ENCODE data around the gene MOB3B.
"Not testable (repeated sequence)": the region's sequence is repeated elsewhere in the genome, so short reads cannot be mapped to it uniquely, and the experiment has no call there.

Gene MOB3B

DNA sequence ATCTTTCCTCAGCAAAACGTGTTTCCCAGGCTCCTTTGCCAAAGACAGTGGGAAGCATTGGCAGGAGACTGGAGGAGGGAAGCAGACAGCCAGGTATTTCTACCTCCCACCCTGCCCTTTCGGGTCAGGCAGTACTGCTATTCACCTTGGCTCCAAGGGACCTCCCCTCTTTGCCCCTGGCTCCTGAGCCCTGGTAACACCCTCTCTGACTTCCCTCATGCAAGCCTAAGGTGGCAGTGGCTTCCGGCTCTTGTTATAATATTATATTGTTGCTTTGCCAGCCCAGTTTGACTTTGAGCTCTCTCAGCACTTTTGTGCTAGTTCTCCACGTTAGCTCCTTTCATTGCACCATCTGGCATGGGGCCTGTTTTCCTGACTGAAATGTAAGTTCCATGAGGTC, 87.2 kb downstream of the MOB3B start:
- no peak for DNase-seq

DNA sequence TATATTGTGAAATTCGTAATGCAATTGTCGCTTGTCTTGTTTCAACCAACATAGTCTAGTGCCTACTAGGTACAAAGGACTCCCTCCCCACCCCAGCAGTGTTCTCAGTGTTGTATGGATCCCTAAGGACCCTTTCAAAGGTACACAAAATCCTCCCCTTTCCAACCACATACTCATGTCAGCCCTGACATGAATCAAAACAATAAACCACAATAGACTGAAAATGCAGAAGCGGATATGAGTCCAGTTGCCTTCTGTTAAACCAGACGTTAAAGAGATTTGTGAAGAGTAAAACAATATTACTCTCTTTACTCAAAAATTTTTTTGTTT, 87.9 kb downstream of the MOB3B start:
- DNase-seq = no peak

DNA sequence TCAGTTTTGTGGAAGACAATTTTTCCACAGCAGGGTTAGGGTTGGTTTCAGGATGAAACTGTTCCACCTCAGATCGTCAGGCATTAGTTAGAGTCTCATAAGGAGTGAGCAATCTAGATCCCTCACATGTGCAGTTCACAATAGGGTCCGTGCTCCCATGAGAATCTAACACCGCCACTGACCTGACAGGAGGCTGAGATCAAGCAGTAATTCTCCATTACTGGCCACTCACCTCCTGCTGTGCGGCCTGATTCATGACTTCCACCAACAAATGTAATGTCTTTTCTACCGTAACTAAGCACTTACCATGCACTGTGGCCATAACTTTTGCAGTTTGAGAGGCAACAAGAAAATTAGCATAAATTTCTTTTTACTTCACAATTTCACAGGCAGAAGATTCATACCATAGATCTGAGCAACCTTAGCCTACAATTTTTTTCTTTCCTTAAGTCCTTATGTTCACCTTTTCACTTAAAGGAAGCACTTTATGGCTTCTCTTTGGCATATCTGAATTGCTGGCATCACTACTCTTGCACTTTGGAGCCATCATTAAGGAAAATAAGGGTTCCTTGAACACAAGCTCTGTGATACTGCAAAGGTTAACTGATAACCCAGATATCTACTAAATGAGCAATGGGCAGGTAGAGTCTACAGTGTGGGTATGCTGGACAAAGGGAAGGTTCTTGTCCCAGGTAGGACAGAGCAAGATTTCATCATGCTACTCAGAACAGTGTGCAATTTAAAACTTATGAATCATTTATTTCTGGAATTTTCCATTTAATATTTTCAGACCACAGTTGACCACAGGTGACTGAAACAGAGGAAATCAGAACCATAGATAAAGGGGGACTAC, 88.5 kb downstream of the MOB3B start:
- DNase-seq = no peak

DNA sequence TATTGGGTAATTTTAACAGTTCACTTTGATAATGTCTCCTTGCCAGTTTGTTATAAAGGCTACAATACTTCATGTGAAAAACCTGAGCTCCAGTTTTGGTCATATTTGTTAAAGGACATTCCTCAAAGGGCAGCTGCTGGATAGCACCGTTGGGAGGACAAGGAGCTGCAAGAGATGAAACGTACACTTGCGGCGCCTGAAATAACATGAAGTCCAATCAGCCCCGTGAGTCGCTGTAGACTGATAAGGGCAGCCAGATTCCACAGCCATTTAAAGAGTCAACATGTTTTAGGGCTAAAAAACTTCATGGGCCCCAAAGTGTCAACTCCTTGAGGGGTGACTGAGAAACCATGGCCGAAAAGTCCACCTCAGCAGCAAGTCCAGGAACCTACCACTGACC, 91.1 kb downstream of the MOB3B start:
- no peak for DNase-seq

DNA sequence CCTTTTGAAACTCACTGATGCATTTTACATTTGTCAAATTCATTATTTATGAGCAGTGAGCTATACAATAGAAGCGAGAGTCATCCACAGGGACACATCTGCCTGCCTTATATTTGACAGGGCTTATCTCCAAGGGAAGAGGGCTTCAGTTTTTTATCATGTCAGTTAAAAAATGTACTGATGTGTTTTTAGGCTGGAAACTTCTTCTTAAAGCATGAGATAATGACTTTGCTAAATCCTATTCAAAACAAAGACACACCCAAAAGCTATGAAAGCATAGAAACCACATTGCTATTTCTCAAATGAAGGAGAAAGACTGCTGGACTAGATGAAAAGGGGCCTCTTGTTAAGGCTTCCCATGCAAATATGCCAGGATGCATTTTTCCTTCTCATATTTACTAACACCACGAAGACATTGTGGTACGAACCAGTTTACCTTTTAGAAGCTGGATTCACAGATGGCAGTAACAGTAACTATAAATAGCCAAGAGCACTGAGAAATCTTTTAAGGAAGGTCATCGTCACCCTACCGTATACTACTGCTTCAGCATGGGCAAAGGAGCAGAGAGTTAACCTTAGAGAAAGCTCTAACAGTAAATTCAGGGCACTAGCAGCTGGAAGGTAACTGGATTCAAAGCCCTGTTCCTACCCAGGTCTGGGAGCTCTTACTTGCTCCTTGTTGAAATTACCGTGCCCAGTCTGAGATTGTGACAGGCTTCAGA, 91.8 kb downstream of the MOB3B start:
- no peak for DNase-seq

DNA sequence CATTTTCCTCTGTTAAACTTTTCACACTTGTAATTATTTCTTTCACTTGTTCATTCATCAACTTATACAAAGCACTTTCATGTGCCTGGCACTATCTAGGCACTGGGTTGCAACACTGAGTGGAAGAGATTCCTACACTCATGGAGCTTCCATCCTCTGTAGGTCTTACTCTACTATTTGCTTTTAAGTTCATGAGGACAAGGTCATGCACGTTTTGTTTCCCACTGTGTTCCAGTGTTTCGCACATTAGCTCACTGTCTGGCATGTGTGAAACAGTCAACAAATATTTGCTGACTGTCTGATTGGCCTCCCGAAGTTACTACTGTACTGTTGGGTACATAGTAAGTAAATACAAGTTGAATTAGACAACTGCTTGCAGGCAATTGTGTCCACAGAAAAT, 93.4 kb downstream of the MOB3B start:
- DNase-seq = no peak

DNA sequence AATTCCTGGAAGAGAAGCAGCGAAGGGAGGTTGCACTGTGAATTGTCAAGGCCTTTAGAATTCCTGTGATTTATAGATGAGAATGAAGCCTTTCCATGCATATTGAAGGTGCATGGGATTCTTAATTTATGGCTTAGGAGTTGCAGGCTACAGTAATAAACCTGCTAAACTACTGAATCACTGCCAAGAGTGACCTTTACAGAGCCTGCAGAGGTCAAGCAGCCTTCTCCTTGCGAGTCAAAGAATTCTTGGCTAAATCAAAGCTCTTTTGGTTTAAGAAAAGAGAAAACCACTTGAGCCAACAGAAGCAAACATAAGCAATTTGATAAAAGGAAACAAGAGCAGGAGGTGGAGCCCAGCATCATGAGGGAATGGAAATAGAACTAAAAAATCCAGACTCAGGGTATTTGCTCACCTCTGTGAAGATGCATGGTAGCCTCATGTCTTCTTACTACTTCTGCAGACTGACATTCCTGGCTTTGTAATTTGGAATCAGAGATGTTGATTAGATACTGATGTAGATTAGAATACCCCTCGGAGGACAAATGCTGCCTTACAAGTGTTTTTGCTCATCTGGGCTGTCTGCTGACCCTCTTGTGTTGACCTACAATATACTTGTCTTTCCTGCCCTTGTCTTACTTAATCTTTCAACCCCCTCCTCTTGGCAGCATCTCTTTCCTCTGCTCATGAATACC, 95.8 kb downstream of the MOB3B start:
- no peak for DNase-seq

DNA sequence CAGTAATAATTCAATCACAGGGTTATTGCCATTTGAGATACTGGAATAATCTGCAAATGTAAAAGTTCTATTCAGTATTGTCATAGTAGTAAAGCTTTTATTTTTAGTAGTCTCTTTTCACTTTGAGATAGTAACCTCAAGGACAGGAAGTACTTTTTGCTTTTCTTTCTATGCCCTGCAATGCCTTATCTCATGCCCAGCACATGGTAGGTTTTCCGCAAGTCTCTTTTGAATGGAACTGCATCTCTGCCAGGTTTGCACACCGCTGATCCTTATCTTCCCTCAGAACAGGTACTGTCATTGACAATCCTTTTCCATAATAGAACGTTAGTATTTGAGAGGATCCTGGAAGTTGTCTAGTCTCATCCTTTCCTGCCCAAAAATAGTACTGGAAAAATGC, 97.3 kb downstream of the MOB3B start:
- no peak for DNase-seq

DNA sequence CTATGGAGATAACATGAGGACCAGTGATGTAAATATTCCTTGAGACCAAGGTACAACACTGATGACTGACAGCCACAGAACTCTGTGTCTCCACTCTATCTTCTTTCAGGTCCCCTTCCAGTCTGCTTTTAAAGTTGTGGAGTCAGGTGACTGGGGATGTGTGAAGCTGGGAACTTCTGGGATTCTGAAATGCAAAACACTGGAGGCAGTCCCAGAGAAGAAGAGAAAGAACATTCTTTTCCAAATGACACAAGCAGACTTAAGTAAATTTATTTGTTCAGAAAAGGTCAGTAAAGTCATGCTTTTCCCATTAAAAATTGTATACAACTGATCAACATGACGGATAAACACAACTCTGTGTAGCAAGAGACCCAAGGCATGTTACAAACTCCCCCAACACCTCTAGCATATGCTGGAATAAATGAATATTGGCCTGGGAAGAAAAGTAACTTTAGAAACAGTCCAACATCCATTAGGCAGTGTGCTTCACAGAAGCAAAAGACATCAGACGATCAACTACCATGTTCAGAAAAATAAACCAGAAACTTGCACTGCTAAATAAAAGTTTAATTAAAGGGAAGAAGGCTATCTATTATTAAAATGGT, 98.0 kb downstream of the MOB3B start:
- DNase-seq = no peak

DNA sequence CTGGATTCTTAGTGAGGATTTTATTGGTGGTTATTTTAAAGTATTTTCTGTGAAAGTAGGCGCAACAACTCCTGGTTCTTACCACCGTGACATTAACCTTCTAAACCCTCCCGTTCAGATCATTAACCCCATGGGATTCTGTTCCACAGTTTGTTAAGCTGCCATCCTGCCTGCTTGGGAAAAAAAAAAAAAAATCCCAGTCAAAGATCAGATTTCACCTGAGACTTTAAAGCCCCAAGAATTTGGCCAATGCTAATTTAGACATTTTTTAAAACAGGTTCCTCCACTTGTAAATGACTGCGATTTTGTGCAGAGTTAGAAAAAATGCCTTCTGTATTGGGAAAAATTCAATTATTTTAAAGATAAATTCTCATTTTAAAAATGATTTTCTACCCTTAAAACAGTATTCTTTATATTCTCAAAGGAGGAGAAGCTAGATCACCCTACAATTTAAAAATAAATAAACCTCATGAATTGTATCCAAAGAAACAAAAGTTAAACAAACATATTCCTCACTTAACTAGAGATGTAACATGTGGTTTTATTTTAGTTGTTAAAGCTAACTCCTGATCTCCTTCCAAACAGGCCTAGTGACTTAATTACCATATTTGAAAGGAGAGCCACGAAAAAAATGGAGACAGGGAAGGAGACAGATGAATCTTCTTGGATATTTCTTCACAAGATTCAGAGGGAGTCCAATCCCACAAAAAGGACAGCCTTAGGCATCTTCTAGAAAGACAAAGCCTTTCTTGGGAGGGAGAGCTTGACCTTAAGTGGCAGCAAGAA, 98.7 kb downstream of the MOB3B start:
- no peak for DNase-seq

DNA sequence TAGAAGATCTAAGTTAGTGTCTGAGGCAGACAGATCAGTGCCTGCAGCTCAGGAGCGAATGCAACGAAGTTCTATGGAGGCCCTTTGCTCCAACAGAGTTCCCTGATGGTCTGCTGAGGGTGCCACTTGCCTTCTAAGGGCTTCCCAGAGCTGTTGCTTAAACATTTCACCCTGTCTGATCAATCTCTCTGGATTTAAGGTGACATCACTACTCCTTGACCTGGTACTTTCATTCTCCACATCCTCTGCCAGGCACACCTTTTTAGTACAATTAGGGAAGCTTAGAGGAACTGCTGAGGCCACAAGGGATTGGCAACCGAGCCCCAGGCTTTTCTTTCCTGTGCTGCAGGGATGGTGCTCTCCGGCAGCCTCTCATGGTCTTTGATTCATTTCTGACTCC, 99.7 kb downstream of the MOB3B start:
- no peak for DNase-seq

DNA sequence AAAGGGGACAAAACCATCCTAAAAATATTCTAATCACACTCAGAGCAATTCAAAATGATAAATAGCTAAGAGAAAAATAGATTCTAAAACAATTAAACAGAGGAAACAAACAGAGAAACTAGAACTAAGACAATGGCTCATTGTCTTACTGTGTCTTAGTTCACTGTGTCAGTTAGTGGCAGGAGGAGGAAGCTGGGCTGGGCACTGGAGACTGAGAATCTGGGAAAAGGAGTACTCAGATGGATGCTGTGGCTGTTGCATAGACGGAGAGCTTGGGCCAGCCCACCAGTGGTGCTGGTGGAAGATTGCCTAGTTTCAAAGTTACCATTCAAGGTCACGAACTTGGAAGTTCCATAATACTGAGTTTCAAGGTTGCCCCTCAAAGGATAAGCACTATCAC, 100.2 kb downstream of the MOB3B start:
- DNase-seq = no peak

DNA sequence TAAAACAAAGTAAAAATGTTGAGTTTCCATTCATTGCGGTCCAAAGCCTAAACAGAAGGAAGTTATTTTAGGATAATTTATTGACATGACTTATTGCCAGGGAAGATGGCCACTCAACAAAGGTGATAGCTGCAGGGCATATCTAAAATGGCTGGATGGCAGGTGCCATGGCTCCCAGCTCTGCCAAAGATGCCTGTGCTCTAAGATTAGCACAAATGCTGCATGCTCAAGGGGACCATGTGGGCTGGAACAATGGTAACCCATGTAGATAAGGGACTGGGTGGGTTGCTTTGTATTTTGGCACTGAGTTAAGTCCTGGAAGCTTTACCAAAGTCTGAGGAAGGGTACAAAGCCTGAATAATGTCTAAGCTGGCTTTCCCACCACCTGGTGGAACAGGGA, 101.1 kb downstream of the MOB3B start:
- no peak for DNase-seq

DNA sequence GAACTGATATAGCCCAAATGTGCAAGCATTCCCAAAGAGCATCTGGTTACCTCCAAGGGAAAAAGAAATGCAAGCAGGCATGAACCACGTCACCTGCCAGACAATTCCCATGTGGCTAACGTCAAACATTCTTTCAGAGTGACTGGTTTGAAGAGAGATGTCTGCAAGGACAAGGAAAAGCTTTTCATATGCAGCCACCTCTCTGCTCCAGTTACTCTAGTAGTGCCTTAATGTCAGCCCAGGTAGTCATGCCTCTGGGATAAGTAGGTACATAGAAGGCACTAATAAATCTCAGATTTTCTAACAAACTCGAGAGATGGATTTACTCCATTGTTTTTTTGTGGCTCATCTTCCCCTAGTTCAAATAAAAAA, 102.4 kb downstream of the MOB3B start:
- no peak for DNase-seq

DNA sequence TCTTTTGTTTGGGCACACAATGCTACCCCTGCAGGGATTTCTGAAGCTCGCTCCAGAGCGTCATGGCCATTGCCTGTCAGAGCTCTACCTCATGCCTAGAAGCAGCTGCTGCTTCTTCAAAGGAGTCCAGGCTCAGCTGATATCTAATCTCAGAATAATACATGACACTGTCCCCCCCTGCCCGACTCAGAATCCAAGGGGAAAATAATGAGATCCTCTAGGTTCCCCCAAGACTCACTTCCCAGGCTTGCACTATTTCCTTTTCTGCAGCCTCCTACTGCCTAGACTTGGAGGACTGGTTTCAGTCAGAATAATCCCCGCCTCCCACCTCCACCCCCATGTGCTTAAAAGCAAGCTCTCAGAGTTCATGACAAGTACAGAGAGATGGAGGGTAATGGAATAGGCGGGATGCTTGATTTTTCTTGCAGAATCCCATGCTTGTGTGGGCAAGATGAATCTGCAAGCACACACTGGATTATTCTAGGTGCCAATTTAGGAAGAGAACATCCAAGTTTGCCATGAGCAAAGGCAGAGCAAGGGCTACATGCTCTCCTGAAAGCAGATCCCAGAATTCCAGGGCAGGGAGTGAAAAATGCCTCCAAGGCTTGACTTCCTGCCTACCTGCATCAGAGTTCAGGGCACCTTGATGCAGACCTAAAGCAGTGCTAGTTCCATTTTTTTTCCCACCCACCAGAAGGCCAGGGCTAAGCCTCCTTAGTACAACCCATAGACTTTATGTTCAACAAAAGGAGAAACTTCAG, 102.9 kb downstream of the MOB3B start:
- DNase-seq = no peak

DNA sequence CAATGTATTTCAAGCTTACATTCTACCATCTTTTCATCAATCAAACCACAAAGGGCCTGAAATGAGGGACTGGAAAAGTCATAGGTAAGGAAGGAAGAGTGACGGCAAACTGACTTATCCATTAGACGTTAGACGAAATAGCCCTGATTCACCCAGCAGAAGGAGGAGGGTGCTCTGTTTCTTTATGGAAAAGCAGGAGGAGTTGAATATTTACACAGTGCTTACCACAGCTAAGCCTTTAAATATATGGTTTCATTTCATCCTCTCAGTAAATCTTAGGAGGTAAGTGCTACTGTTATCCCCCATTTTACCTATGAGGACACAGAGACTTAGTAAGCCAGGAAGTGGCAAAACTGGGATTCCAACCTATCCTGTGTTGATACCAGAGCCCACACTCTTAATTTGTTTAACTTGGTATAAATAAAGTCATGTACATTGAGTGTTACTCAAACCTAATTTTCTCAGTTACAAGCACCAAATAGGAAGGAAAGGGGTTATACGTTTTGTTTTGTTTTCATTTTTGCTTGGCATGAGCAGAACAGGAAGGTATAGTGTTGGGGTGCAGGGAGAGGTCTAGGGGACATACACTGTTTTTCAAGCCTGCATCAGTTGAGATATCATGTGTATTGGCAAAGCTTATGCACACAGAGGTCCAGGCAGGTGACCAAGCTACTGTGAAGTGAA, 103.6 kb downstream of the MOB3B start:
- no peak for DNase-seq

DNA sequence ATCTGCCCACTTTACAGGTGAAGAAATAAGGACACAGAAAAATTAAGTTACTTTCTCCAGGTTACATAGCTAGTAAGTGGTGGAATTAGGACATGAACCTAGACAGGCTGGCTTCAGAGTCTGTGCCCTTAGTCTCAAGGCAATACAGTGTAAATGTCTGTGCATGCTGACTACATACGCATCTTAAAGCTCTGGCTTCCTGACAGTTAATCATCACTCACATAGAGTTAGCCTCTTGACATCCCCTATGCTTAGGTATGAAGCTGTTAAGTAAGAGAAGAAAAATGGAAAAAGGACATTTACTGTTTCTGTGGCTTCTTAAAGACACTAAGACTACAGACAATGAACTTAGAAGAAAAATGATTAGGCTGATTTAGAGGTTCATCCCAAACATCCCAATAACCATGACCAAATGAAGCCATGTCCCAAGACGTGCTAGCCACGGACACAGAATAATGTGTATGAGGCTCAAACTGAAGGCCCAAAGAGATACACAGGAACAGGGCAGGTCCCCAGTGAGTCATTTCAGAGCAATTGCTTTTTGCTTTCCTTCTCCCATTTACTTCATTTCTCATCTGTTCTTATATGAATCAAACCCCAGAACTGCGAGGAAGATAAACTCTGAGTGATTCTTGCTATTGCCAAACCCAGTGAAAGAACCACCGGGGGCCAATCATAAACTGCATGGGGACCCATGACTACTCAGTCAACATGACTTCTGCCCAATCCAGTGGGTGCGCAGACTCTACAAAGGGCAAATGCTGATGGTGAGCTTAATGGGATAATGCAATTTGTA, 105.5 kb downstream of the MOB3B start:
- no peak for DNase-seq

DNA sequence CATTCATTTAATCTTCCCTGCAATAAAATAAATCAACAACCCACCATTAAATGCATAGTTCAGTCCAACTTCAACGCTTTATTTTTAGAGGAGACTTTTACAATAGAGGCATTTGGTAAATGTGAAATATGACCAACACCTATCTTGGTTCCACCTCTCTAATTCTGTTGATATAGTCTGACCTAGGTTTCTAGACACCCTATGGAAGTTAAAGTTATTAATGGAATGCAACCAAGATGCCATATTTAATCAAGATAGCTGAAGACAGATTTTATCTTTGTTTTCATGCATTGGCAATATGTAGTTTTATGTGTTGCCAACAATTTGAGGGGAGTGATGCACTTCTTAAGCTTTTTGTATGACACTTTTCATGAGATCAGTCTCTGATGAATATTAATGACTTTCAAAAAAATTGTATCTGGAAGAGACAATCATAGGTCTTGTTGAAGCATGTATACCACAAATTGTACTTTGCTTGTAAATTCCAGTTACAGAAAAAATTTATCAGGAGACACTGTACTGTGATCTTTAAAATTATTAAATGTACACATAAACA, 107.3 kb downstream of the MOB3B start:
- no peak for DNase-seq

DNA sequence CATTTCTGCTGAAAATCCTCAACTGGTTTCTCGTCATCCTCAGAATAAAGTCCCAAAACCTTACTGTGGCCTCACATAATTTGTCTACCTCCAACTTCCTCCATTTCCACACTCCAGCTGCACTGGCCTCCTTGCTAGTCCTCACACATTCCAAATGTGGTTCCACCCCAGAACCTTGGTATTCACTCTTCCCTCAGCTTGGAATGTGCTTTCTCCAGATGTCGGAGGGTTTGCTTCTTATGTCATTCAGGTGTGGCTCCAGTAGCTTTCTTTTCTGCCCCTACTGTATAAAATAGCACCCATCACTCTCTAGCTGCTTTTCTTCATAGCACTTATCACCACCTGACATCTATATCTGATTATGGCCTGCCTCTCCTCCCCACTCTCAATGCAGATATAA, 108.0 kb downstream of the MOB3B start:
- DNase-seq = no peak

DNA sequence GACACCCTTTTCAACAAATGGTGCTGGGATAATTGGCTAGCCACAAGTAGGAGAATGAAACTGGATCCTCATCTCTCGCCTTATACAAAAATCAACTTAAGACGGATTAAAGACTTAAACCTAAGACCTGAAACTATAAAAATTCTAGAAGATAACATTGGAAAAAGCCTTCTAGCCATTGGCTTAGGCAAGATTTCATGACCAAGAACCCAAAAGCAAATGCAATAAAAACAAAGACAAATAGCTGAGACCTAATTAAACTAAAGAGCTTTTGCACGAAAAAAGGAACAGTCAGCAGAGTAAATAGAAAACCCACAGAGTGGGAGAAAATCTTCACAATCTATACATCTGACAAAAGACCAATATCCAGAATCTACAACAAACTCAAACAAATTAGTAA, 110.1 kb downstream of the MOB3B start:
- DNase-seq = not testable (repeated sequence)
